ENCODE data around the gene TBKBP1. TPM values are rescaled to one million over a fixed set of nuclear protein-coding genes. Genes with fewer than 3 reads are reported as not detected.

The TBKBP1 gene
- total RNA-seq, 4 donors from 2014 or later: 1.8 to 6.4 (median 4.4) TPM

GRCh38 chr17:47724705-47725104 lies 30.7 kb downstream of the TBKBP1 start:
- WGBS, 2 donors (ENCODE audit: low coverage in 1 of 2): 86% methylated on average over 2 of the region's 2 CpGs; no CpG with 5 or more reads in 1 of the 2 donors
- H3K36me3 ChIP-seq: no peaks in the 10 kb centered on the region
- H3K27ac ChIP-seq: no peak overlapping the region
- H3K27me3 ChIP-seq: peaks cover 58% of the 10 kb centered on the region
- H3K4me3 ChIP-seq: no peak overlapping the region
- in situ Hi-C loops (cut with MboI; ENCODE audit: low pct_ligation_motif_present in 1 of 4, low pct_unique_long_range_greater_than_20kb in 1 of 4, low sequenced_read_pairs in 3 of 4): no loop called here
- intact Hi-C loops (cut with DNase I; ENCODE audit: low total_unique reads): no loop called here
- H3K9me3 ChIP-seq: no peaks in the 10 kb centered on the region
- no peak for DNase-seq
- H3K4me1 ChIP-seq: peaks cover 0 to 11% (median 6%) of the 10 kb centered on the region in 4 donors
- TF ChIP-seq CTCF (IDR thresholded peaks at IDR 0.05) (no peak), POLR2A (IDR thresholded peaks at IDR 0.05) (no peak), EP300 (IDR thresholded peaks at IDR 0.05; ENCODE audit: low read depth) (no peak), POLR2AphosphoS5 (IDR thresholded peaks at IDR 0.05) (no peak)

GRCh38 chr17:47725446-47726111 lies 31.6 kb downstream of the TBKBP1 start:
- peaks cover 52% of the 10 kb centered on the region for H3K27me3 ChIP-seq
- H3K27ac ChIP-seq: no peak overlapping the region
- in situ Hi-C loops (cut with MboI; ENCODE audit: low pct_ligation_motif_present in 1 of 4, low pct_unique_long_range_greater_than_20kb in 1 of 4, low sequenced_read_pairs in 3 of 4): no loop called here
- TF ChIP-seq POLR2A (IDR thresholded peaks at IDR 0.05) (no peak), EP300 (IDR thresholded peaks at IDR 0.05; ENCODE audit: low read depth) (no peak), CTCF (IDR thresholded peaks at IDR 0.05) (no peak), POLR2AphosphoS5 (IDR thresholded peaks at IDR 0.05) (no peak)
- H3K36me3 ChIP-seq: no peaks in the 10 kb centered on the region
- no peaks in the 10 kb centered on the region for H3K9me3 ChIP-seq
- intact Hi-C loops (cut with DNase I; ENCODE audit: low total_unique reads): no loop called here
- H3K4me1 ChIP-seq: peaks cover 0 to 9% (median 6%) of the 10 kb centered on the region in 4 donors
- no peak for DNase-seq
- 69% methylated on average over 13 of the region's 13 CpGs; no CpG with 5 or more reads in 1 of the 2 donors for WGBS, 2 donors (ENCODE audit: low coverage in 1 of 2)
- no peak overlapping the region for H3K4me3 ChIP-seq

GRCh38 chr17:47726796-47727703 lies 33.1 kb downstream of the TBKBP1 start:
- 90 to 93% methylated on average over 8 to 12 of the region's 12 CpGs for WGBS, 2 donors (ENCODE audit: low coverage in 1 of 2)
- peaks cover 52% of the 10 kb centered on the region for H3K27me3 ChIP-seq
- no peak overlapping the region for H3K27ac ChIP-seq
- no peaks in the 10 kb centered on the region for H3K36me3 ChIP-seq
- TF ChIP-seq EP300 (IDR thresholded peaks at IDR 0.05; ENCODE audit: low read depth) (no peak), POLR2A (IDR thresholded peaks at IDR 0.05) (no peak), CTCF (IDR thresholded peaks at IDR 0.05) (no peak), POLR2AphosphoS5 (IDR thresholded peaks at IDR 0.05) (no peak)
- no peak overlapping the region for H3K4me3 ChIP-seq
- DNase-seq: no peak
- H3K9me3 ChIP-seq: no peaks in the 10 kb centered on the region
- intact Hi-C loops (cut with DNase I; ENCODE audit: low total_unique reads) (no loop called here), in situ Hi-C loops (cut with MboI; ENCODE audit: low pct_ligation_motif_present in 1 of 4, low pct_unique_long_range_greater_than_20kb in 1 of 4, low sequenced_read_pairs in 3 of 4) (no loop called here)
- no peaks in the 10 kb centered on the region for H3K4me1 ChIP-seq

GRCh38 chr17:47727704-47728036 lies 33.7 kb downstream of the TBKBP1 start:
- intact Hi-C loops (cut with DNase I; ENCODE audit: low total_unique reads) (no loop called here), in situ Hi-C loops (cut with MboI; ENCODE audit: low pct_ligation_motif_present in 1 of 4, low pct_unique_long_range_greater_than_20kb in 1 of 4, low sequenced_read_pairs in 3 of 4) (no loop called here)
- Histone ChIP-seq H3K9me3 (no peaks in the 10 kb centered on the region), H3K27me3 (peaks cover 52% of the 10 kb centered on the region), H3K4me1 (peaks cover 0 to 3% (median under 1%) of the 10 kb centered on the region in 4 donors), H3K4me3 (no peak overlapping the region), H3K36me3 (no peaks in the 10 kb centered on the region), H3K27ac (no peak overlapping the region)
- WGBS, 2 donors (ENCODE audit: low coverage in 1 of 2): 78% methylated on average over 8 of the region's 9 CpGs; no CpG with 5 or more reads in 1 of the 2 donors
- DNase-seq: no peak
- TF ChIP-seq CTCF (IDR thresholded peaks at IDR 0.05) (no peak), POLR2AphosphoS5 (IDR thresholded peaks at IDR 0.05) (no peak), POLR2A (IDR thresholded peaks at IDR 0.05) (no peak), EP300 (IDR thresholded peaks at IDR 0.05; ENCODE audit: low read depth) (no peak)

Measured in transverse colon (tissue), 4 donors.